Keratinocyte (primary cell): ENCODE measurements around the gene PCSK6. TPM values are rescaled to one million over a fixed set of nuclear protein-coding genes. Genes with fewer than 3 reads are reported as not detected.

ENCODE experiments used
- DNase-seq: peaks from one replicate; pipeline ENCODE4 v3.0.0-alpha.2; 2011; ENCODE audit warnings: low read depth, missing footprints, low spot score
- FAIRE-seq: peaks from 2 replicates; lab custom pipeline; 2011; peaks lifted over from hg19 to GRCh38; lab: Jason Lieb, UNC
- H2AFZ ChIP-seq: 2 replicates; pipeline ENCODE4 v1.6.0; 2012; ENCODE audit warnings: low read length, control low read depth, inconsistent platforms; ENCODE audit not compliant: control insufficient read depth
- H3K27ac ChIP-seq: 2 replicates; pipeline ENCODE4 v1.5.1; 2011; ENCODE audit warnings: low read length; ENCODE audit not compliant: control insufficient read depth, insufficient read depth
- H3K27me3 ChIP-seq: 3 replicates; pipeline ENCODE4 v1.6.0; 2011; ENCODE audit warnings: low read length; ENCODE audit not compliant: control insufficient read depth, insufficient read depth; ENCODE audit errors: extremely low read depth
- H3K36me3 ChIP-seq, 2 experiments: 2 replicates in 1 of 2; 3 replicates in 1 of 2; pipeline ENCODE4 v1.5.1; 2011; ENCODE audit warnings: low read length in 2 of 2, mild to moderate bottlenecking in 1 of 2; ENCODE audit not compliant: control insufficient read depth in 2 of 2, insufficient read depth in 2 of 2; ENCODE audit errors: extremely low read depth in 1 of 2
- H3K4me1 ChIP-seq: 3 replicates; pipeline ENCODE4 v1.5.1; 2011; ENCODE audit warnings: low read length; ENCODE audit not compliant: control insufficient read depth, insufficient read depth; ENCODE audit errors: extremely low read depth
- H3K4me2 ChIP-seq: 3 replicates; pipeline ENCODE4 v1.6.0; 2011; ENCODE audit warnings: low read depth, low read length; ENCODE audit not compliant: control insufficient read depth, insufficient read depth; ENCODE audit errors: extremely low read depth
- H3K4me3 ChIP-seq, 3 experiments: fragments of 200-600 bp in 1 of 3; sonication (generic) in 1 of 3; 2 replicates in 2 of 3; 3 replicates in 1 of 3; pipeline ENCODE4 v1.5.1; 2011 to 2016; ENCODE audit warnings: low read length in 3 of 3, mild to moderate bottlenecking in 3 of 3, control low read depth in 2 of 3, inconsistent platforms in 1 of 3, low read depth in 1 of 3, mixed read lengths in 1 of 3, mixed run types in 1 of 3, moderate library complexity in 1 of 3; ENCODE audit not compliant: control insufficient read depth in 2 of 3, insufficient read depth in 2 of 3; ENCODE audit errors: extremely low read depth in 1 of 3
- H3K79me2 ChIP-seq: 2 replicates; pipeline ENCODE4 v1.6.0; 2012; ENCODE audit warnings: low read length; ENCODE audit not compliant: control insufficient read depth, insufficient read depth
- H3K9ac ChIP-seq: 3 replicates; pipeline ENCODE4 v1.6.0; 2011; ENCODE audit warnings: low read length; ENCODE audit not compliant: control insufficient read depth, insufficient read depth; ENCODE audit errors: extremely low read depth
- H3K9me1 ChIP-seq: 3 replicates; pipeline ENCODE4 v1.6.0; 2011; ENCODE audit warnings: low read length; ENCODE audit not compliant: control insufficient read depth, insufficient read depth; ENCODE audit errors: extremely low read depth
- H3K9me3 ChIP-seq: 2 replicates; pipeline ENCODE4 v1.5.1; 2012; ENCODE audit warnings: low read depth, low read length; ENCODE audit not compliant: control insufficient read depth
- H4K20me1 ChIP-seq: 3 replicates; pipeline ENCODE4 v1.6.0; 2011; ENCODE audit warnings: low read length; ENCODE audit not compliant: control insufficient read depth, insufficient read depth; ENCODE audit errors: extremely low read depth
- EZH2 ChIP-seq: IDR thresholded peaks from one replicate; pipeline ENCODE4 v1.6.1; 2012; ENCODE audit warnings: inconsistent platforms, mild to moderate bottlenecking, low read length, moderate library complexity
- dilution Hi-C: fragments of 300-500 bp; cut with MboI; formaldehyde crosslinking; loops from one replicate; pipeline ENCODE4 v1.7.0; 2020; ENCODE audit warnings: low sequenced_read_pairs; ENCODE audit not compliant: extremely low pct_ligation_motif_present
- polyA plus RNA-seq, 5 experiments: library from polyadenylated mRNA; depleted of rRNA in 3 of 5; stranded (reverse) in 3 of 5; stranded (forward) in 1 of 5; unstranded in 1 of 5; fragments of >200 nt; gene quantifications; 1 replicate in 1 of 5; 2 replicates in 3 of 5; 3 replicates in 1 of 5; pipeline versions ENCODE4 v1.2.1 to v1.2.3, GENCODE V29; 2011 to 2012; ENCODE audit warnings: missing spikeins in 2 of 5, low read depth in 1 of 5, low replicate concordance in 1 of 5
- TF ChIP-seq, protein P1 (sequence below), 3 experiments: IDR thresholded peaks in 1 of 3; conservative IDR thresholded peaks in 1 of 3; optimal IDR thresholded peaks in 1 of 3; 2 replicates in 2 of 3; 3 replicates in 1 of 3; pipeline versions ENCODE3 to v1.5.1; 2011; ENCODE audit warnings: low read length in 3 of 3, mild to moderate bottlenecking in 3 of 3, moderate library complexity in 2 of 3, control low read depth in 1 of 3, inconsistent platforms in 1 of 3; ENCODE audit not compliant: insufficient read depth in 2 of 3; ENCODE audit errors: extremely low read depth in 1 of 3

Gene PCSK6
- polyA plus RNA-seq, 1 donor (not counting 4 experiments of a cell fraction or from before 2014, with no cell fraction given): 3.1 TPM

DNA sequence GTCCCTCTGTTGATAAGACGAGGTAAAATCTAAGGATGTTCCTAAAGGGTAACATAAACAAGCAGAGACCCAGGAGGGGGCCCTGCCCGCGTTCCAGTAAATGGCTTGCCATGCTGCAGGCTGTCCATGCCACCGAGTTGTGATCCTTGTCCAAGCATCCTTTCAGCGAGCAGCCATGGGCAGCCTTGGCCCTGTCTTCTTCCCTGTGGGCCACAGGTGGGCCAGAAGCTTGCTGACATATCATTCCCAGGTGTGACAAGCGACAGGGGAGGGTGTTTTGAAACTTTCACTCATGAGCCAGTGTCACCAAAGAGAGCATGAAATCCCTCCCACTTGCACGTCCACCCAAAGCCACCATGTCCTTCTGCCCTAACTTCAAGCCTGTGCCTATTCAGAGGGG is 53.7 kb downstream of the PCSK6 start:
- DNase-seq (no peak), FAIRE-seq (no peak)
- Histone ChIP-seq H3K27ac (no peak overlapping the region), H3K27me3 (no peaks in the 10 kb centered on the region), H3K9me3 (no peaks in the 10 kb centered on the region), H3K4me3 (no peak overlapping the region), H4K20me1 (peaks cover 2% of the 10 kb centered on the region), H3K4me1 (peaks cover 12% of the 10 kb centered on the region), H2AFZ (no peak overlapping the region), H3K9ac (no peak overlapping the region), H3K9me1 (no peaks in the 10 kb centered on the region), H3K36me3 (no peaks in the 10 kb centered on the region), H3K4me2 (no peak overlapping the region), H3K79me2 (no peaks in the 10 kb centered on the region)
- dilution Hi-C loops: no loop called here
- TF ChIP-seq, protein P1, sequence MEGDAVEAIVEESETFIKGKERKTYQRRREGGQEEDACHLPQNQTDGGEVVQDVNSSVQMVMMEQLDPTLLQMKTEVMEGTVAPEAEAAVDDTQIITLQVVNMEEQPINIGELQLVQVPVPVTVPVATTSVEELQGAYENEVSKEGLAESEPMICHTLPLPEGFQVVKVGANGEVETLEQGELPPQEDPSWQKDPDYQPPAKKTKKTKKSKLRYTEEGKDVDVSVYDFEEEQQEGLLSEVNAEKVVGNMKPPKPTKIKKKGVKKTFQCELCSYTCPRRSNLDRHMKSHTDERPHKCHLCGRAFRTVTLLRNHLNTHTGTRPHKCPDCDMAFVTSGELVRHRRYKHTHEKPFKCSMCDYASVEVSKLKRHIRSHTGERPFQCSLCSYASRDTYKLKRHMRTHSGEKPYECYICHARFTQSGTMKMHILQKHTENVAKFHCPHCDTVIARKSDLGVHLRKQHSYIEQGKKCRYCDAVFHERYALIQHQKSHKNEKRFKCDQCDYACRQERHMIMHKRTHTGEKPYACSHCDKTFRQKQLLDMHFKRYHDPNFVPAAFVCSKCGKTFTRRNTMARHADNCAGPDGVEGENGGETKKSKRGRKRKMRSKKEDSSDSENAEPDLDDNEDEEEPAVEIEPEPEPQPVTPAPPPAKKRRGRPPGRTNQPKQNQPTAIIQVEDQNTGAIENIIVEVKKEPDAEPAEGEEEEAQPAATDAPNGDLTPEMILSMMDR (optimal IDR thresholded peaks at IDR 0.05 in 1 of 3, IDR thresholded peaks at IDR 0.05 in 1 of 3, conservative IDR thresholded peaks at IDR 0.05 in 1 of 3; ENCODE audit: extremely low read depth in 1 of 3, insufficient read depth in 2 of 3, low read length in 3 of 3): no peak

DNA sequence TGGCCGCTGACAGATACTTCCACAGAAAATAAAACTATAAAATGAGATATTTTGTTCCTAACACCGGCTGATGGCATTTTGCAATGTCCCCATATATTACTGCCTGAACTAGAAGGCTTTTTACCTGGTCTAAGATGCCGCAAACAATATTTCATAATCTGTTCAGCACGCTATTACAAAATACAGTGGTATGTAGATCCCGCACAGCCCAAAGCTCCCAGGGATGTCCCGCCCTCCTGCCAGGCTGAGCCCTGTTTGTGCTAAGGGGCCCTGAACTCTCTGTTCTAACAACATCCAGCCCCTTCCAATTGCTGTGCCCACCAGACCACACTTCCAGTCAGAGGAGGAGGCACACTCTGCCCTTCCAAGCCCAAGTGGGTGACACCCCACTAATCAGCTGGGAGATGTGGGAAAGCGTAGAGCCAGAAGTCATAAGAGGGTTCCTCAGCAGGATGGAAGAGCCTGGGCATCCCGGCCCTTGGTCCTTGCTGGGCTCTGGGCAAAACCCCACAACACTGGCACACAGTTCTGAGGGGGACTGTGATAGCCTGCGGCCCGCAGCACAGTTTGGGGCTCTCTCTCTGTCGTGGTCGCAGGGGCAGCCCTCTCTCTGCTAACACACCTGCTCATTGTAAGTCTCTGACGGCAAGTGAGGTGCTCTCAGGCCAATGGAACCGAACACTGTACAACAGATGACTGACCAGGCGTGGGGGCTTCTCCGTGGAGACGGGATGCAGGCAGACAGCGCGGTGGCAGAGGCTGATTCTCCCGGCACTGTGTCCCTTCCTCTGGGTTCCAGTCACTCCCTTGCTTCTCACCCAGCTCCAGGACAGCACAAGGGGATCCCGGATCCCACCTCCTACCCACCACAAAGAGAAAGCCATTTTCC is 55.2 kb downstream of the PCSK6 start:
- Histone ChIP-seq H3K4me1 (peaks cover under 1% of the 10 kb centered on the region), H3K9ac (no peak overlapping the region), H3K4me3 (no peak overlapping the region), H2AFZ (no peak overlapping the region), H3K4me2 (no peak overlapping the region), H4K20me1 (peaks cover 2% of the 10 kb centered on the region), H3K9me3 (no peaks in the 10 kb centered on the region), H3K9me1 (no peaks in the 10 kb centered on the region), H3K27me3 (no peaks in the 10 kb centered on the region), H3K79me2 (no peaks in the 10 kb centered on the region), H3K36me3 (no peaks in the 10 kb centered on the region), H3K27ac (no peak overlapping the region)
- DNase-seq (no peak), FAIRE-seq (no peak)
- dilution Hi-C loops: no loop called here
- TF ChIP-seq, protein P1 (optimal IDR thresholded peaks at IDR 0.05 in 1 of 3, IDR thresholded peaks at IDR 0.05 in 1 of 3, conservative IDR thresholded peaks at IDR 0.05 in 1 of 3; ENCODE audit: extremely low read depth in 1 of 3, insufficient read depth in 2 of 3, low read length in 3 of 3): no peak
- no peak for TF ChIP-seq EZH2
